ENCODE data around the gene AMPD1.

AMPD1 gene

DNA sequence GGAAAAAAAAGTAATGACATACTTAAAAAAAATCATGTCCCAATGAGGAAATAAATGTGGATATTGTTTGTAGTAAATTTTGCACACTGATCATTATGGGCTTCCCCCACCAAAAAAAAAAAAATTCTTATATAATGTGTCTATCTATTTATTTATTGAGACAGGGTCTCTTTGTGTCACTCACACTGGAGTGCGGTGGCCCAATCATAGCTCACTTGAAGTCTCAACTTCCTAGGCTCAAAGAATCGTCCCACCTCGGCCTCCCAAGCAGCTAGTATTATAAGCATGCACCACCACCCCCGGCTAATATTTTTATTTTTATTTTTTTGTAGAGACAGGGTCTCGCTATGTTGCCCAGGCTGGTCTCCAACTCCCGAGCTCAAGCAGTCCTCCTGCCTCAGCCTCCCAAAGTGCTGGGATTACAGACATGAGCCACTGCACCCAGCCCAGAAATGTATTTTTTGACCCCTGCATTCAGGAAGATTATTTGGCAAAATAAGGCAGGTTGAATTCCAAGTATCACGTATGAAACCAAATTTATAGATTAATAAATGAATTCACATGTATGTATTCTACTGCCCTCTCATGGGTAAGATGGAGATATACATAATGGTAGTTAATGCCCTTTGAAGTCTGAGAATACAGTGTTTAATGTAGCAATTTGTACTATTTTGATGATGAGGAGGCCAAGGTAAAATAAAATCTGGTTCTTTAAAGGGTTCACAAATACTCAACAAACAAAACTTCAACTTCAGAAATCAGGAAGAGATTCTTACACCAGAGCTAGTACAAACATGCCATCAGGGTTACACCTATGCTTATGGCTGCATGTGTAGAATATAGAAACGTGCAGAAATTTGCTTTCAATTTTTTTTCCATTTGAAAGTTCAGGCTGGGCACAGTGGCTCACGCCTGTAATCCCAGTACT is 24.1 kb downstream of the AMPD1 start:
- H3K27me3 ChIP-seq (ENCODE audit: low read depth, low read length) = peaks cover 9% of the 10 kb centered on the region; the same call in 1 of the 2 replicates
- H3K9ac ChIP-seq (ENCODE audit: low read length) = no peak overlapping the region
- TF ChIP-seq, protein P1, sequence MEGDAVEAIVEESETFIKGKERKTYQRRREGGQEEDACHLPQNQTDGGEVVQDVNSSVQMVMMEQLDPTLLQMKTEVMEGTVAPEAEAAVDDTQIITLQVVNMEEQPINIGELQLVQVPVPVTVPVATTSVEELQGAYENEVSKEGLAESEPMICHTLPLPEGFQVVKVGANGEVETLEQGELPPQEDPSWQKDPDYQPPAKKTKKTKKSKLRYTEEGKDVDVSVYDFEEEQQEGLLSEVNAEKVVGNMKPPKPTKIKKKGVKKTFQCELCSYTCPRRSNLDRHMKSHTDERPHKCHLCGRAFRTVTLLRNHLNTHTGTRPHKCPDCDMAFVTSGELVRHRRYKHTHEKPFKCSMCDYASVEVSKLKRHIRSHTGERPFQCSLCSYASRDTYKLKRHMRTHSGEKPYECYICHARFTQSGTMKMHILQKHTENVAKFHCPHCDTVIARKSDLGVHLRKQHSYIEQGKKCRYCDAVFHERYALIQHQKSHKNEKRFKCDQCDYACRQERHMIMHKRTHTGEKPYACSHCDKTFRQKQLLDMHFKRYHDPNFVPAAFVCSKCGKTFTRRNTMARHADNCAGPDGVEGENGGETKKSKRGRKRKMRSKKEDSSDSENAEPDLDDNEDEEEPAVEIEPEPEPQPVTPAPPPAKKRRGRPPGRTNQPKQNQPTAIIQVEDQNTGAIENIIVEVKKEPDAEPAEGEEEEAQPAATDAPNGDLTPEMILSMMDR (IDR thresholded peaks at IDR 0.05; ENCODE audit: low read depth, low read length) = peak; percentile 47
- TF ChIP-seq EZH2phosphoT487 (IDR thresholded peaks at IDR 0.05; ENCODE audit: low read depth) = no peak
- H3K9me3 ChIP-seq (ENCODE audit: insufficient read depth, low read length) = no peaks in the 10 kb centered on the region
- no peak overlapping the region for H2AFZ ChIP-seq (ENCODE audit: low read depth, low read length)
- no peaks in the 10 kb centered on the region for H4K20me1 ChIP-seq (ENCODE audit: insufficient read depth, low read length)
- H3K4me3 ChIP-seq (ENCODE audit: low read length) = peak overlapping the region; percentile 86
- H3K79me2 ChIP-seq (ENCODE audit: low read length) = no peaks in the 10 kb centered on the region
- H3K4me1 ChIP-seq (ENCODE audit: low read length) = peaks cover 5% of the 10 kb centered on the region; the same call in 1 of the 2 replicates
- no peaks in the 10 kb centered on the region for H3K36me3 ChIP-seq (replicated peaks; ENCODE audit: low read depth, low read length)
- H3K27ac ChIP-seq (ENCODE audit: low read length) = no peak overlapping the region
- 0 out of 2 replicates have a peak overlapping the region, but pooled peaks have one; percentile 35 for H3K4me2 ChIP-seq (ENCODE audit: low read length)

DNA sequence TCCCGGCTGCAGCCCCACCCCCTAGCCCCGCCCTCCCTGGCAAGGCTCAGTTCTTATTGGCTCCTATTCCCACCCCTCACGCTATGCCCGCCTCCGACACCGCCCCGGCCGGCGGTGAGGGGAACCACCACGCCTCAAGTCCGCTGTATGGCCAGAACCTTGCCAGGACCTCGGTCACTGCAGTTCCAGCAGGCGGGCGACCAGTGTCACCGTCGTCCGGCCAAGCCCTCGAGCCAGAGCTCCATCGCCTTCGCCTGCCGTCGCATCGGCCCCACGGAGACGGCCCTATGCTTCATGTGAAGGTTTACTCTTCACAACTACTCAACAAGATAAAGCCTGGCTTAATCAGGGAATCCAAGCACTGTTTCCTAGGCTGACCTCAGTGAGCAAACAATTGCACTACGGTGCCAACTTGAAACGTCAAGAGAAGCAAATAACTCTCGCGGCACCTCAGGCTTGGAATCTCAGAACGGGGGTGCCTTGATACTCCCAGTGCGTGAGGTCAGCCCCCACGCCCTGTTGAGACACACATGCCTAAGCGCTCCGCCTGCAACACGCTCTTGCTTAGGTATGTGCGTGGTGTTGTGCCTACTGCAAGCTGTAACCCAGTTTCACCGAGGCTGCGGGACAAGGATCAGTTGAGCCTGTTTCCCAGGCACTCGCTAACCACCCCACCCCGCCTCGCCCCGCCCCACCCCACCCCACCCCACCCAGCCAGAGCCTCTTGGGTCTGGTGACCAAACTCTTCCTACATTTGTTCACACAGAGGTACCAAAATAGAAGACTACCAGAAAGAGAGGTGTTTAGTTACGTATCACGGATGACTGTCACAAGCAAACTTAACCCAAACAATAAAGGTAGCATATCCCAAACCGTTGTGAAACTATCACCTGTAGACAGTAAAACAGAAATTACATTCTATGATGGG is 25.0 kb downstream of the AMPD1 start:
- H3K4me2 ChIP-seq (ENCODE audit: low read length) = peak overlapping the region; percentile 83
- no peaks in the 10 kb centered on the region for H3K79me2 ChIP-seq (ENCODE audit: low read length)
- no peaks in the 10 kb centered on the region for H4K20me1 ChIP-seq (ENCODE audit: insufficient read depth, low read length)
- H3K9ac ChIP-seq (ENCODE audit: low read length) = peak overlapping the region; percentile 41
- peak overlapping the region; percentile 83 for H2AFZ ChIP-seq (ENCODE audit: low read depth, low read length)
- H3K4me3 ChIP-seq (ENCODE audit: low read length) = peak overlapping the region; percentile 86
- H3K27me3 ChIP-seq (ENCODE audit: low read depth, low read length) = peaks cover 8% of the 10 kb centered on the region; the same call in 1 of the 2 replicates
- no peak overlapping the region for H3K27ac ChIP-seq (ENCODE audit: low read length)
- TF ChIP-seq, protein P1 (IDR thresholded peaks at IDR 0.05; ENCODE audit: low read depth, low read length) = no peak
- no peak for TF ChIP-seq EZH2phosphoT487 (IDR thresholded peaks at IDR 0.05; ENCODE audit: low read depth)
- no peaks in the 10 kb centered on the region for H3K36me3 ChIP-seq (replicated peaks; ENCODE audit: low read depth, low read length)
- no peaks in the 10 kb centered on the region for H3K9me3 ChIP-seq (ENCODE audit: insufficient read depth, low read length)
- peaks cover 5% of the 10 kb centered on the region; the same call in 1 of the 2 replicates for H3K4me1 ChIP-seq (ENCODE audit: low read length)

DNA sequence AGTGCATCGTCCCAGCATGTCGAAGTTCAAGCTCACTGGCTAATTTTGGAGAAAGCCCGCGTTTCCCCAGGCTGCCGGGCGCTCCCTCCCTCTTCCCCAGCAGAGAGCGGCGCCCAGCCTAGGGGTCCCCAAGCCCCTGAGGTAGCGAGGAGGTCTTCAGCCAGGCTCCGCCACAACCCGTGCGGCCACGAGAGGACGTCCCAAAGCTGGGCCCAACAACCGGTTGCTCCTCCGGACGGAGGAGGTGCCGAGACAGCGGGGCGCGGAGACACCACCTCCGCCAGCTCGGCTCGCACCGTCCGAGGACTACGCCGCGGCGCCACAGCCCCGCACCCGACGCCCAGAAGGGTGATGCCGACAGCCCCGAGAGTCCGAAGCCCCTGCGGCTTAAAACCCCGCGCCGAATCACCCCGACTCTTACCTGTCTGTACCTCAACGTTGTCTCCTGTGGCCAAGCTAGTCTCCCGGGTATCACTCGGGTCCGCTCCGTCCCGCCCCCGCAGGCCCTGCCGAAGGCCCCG is 25.7 kb downstream of the AMPD1 start, which contains the start of gene DENND2C:
Gene DENND2C (minus strand): TSS at position 488 of the 521 bp plus-strand sequence. CDS start 44,065 bp downstream, outside the sequence.
- no peak for TF ChIP-seq EZH2phosphoT487 (IDR thresholded peaks at IDR 0.05; ENCODE audit: low read depth)
- TF ChIP-seq, protein P1 (IDR thresholded peaks at IDR 0.05; ENCODE audit: low read depth, low read length) = no peak
- Histone ChIP-seq H3K4me2 (ENCODE audit: low read length) (peak within 1 kb of the TSS; percentile 83), H3K4me1 (ENCODE audit: low read length) (peaks cover 5% of the 10 kb centered on the region; the same call in 1 of the 2 replicates), H3K9ac (ENCODE audit: low read length) (peak within 1 kb of the TSS; percentile 41), H3K79me2 (ENCODE audit: low read length) (no peaks in the 10 kb centered on the region), H3K4me3 (ENCODE audit: low read length) (peak within 1 kb of the TSS; percentile 86), H3K27me3 (ENCODE audit: low read depth, low read length) (peaks cover 8% of the 10 kb centered on the region; the same call in 1 of the 2 replicates), H3K9me3 (ENCODE audit: insufficient read depth, low read length) (no peaks in the 10 kb centered on the region), H2AFZ (ENCODE audit: low read depth, low read length) (peak within 1 kb of the TSS; percentile 87), H4K20me1 (ENCODE audit: insufficient read depth, low read length) (no peaks in the 10 kb centered on the region), H3K27ac (ENCODE audit: low read length) (no peak within 1 kb of the TSS), H3K36me3 (replicated peaks; ENCODE audit: low read depth, low read length) (no peaks in the 10 kb centered on the region)
